Suprapubic skin (tissue), 4 donors: ENCODE measurements around the gene CHD9NB. TPM values are rescaled to one million over a fixed set of nuclear protein-coding genes. Genes with fewer than 3 reads are reported as not detected.

Experiments used
- DNase-seq, 2 donors: peaks; one replicate each; pipeline ENCODE4 v3.0.0-alpha.2; 2019; ENCODE audit warnings: low spot score in 2 of 2
- H3K27ac ChIP-seq: fragments of 200-600 bp; sonication (generic); one replicate; pipeline ENCODE4 v1.5.1; 2019
- H3K27me3 ChIP-seq: fragments of 200-600 bp; sonication (generic); one replicate; pipeline ENCODE4 v1.5.1; 2019
- H3K36me3 ChIP-seq: fragments of 200-600 bp; sonication (generic); one replicate; pipeline ENCODE4 v1.5.1; 2019
- H3K4me1 ChIP-seq: fragments of 200-600 bp; sonication (generic); one replicate; pipeline ENCODE4 v1.5.1; 2019
- H3K4me3 ChIP-seq: fragments of 200-600 bp; sonication (generic); one replicate; pipeline ENCODE4 v1.5.1; 2019; ENCODE audit warnings: mild to moderate bottlenecking
- H3K9me3 ChIP-seq: fragments of 200-600 bp; sonication (generic); one replicate; pipeline ENCODE4 v1.5.1; 2019
- EP300 ChIP-seq: sonication (generic); formaldehyde crosslinking; IDR thresholded peaks from one replicate; pipeline ENCODE4 v1.6.1; 2017; ENCODE audit warnings: antibody characterized with exemption
- POLR2A ChIP-seq, 2 donors: fragments of 450-650 bp; IDR thresholded peaks; one replicate each; pipeline ENCODE4 v1.6.1; 2017; ENCODE audit warnings: antibody characterized with exemption in 2 of 2, mild to moderate bottlenecking in 2 of 2, moderate library complexity in 2 of 2
- POLR2AphosphoS5 ChIP-seq, 3 donors: sonication (generic); formaldehyde crosslinking; IDR thresholded peaks; one replicate each; pipeline ENCODE4 v1.6.1; 2017; ENCODE audit warnings: antibody characterized with exemption in 3 of 3
- WGBS: methylation state at CpG from one replicate; pipeline ENCODE4 v1.1.5; 2018; 5-methylcytosine and 5-hydroxymethylcytosine counted together
- total RNA-seq, 4 donors: library from RNA; depleted of rRNA; stranded (reverse); fragments of >200 nt; gene quantifications; one replicate each; pipeline ENCODE4 v1.1.0, GENCODE V29; 2016
- TF ChIP-seq, protein P1 (sequence below), 2 donors: fragments of 200-600 bp in 1 of 2; fragments of 450-650 bp in 1 of 2; sonication (generic) in 1 of 2; IDR thresholded peaks; one replicate each; pipeline ENCODE4 v1.5.1; 2016 to 2019; ENCODE audit warnings: antibody characterized with exemption in 2 of 2, mild to moderate bottlenecking in 1 of 2, moderate library complexity in 1 of 2

CHD9NB gene
- total RNA-seq, 4 donors from 2014 or later = 8.7 to 33.3 (median 17.0) TPM

DNA sequence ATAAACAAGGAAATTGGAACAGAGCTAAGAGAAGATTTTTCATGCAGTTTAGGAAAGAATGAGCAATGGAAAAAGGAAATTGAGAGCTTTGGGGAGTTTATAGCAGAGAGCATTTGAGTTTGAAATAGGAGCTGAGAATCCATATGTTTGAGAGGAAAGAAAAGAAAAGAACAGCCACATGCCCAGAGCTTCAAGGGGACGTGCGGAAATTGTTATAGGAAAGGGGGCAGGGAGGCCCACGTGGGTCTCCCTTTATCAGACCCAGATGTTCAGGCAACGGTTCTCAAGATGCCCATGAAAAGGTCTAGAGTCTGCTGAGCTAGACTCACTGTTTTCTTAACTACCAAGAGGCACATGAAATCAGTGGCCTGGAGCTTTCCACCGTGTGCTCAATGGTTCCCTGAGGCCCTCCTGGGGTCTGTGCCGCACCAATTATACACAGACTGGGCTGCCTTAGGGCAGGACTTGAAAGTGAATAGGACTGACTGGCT lies 33.3 kb upstream of the CHD9NB start:
- H3K27me3 ChIP-seq = no peaks in the 10 kb centered on the region
- H3K36me3 ChIP-seq = no peaks in the 10 kb centered on the region
- H3K4me1 ChIP-seq = peaks cover 89% of the 10 kb centered on the region
- no peaks in the 10 kb centered on the region for H3K9me3 ChIP-seq
- H3K4me3 ChIP-seq = no peak overlapping the region
- no peak for DNase-seq
- TF ChIP-seq EP300 (no peak), POLR2AphosphoS5 (IDR thresholded peaks at IDR 0.05) (no peak), POLR2A (IDR thresholded peaks at IDR 0.05) (no peak)
- TF ChIP-seq, protein P1, sequence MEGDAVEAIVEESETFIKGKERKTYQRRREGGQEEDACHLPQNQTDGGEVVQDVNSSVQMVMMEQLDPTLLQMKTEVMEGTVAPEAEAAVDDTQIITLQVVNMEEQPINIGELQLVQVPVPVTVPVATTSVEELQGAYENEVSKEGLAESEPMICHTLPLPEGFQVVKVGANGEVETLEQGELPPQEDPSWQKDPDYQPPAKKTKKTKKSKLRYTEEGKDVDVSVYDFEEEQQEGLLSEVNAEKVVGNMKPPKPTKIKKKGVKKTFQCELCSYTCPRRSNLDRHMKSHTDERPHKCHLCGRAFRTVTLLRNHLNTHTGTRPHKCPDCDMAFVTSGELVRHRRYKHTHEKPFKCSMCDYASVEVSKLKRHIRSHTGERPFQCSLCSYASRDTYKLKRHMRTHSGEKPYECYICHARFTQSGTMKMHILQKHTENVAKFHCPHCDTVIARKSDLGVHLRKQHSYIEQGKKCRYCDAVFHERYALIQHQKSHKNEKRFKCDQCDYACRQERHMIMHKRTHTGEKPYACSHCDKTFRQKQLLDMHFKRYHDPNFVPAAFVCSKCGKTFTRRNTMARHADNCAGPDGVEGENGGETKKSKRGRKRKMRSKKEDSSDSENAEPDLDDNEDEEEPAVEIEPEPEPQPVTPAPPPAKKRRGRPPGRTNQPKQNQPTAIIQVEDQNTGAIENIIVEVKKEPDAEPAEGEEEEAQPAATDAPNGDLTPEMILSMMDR (IDR thresholded peaks at IDR 0.05) = no peak
- H3K27ac ChIP-seq = peak overlapping the region; percentile 78
- WGBS = 16% methylated on average over 6 of the region's 6 CpGs

DNA sequence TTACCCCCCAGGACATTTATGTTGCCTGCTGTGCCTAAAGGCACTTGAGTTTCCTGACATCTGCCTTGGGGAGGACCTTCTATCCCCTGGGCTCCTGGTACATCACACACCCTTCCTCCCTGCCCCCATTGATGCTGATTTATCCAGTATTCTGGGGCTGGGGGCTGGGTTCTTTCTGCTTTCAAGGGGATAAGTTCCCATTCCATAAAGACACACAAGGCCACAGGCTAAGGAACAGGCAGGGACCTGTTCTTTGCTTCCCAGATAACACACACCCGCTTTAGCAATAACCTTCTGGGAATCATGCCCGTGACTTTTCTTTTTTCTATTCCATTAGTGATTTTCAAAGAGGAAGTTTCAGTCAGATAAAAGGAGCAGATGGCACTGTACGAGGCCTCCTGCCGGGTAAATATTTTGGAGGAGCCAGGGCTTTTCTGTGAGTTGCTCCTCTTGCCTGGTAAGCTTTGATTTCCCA lies 32.7 kb upstream of the CHD9NB start:
- no peaks in the 10 kb centered on the region for H3K27me3 ChIP-seq
- H3K9me3 ChIP-seq = no peaks in the 10 kb centered on the region
- peaks cover 89% of the 10 kb centered on the region for H3K4me1 ChIP-seq
- H3K36me3 ChIP-seq = no peaks in the 10 kb centered on the region
- TF ChIP-seq, protein P1 (IDR thresholded peaks at IDR 0.05) = no peak
- no peak for TF ChIP-seq POLR2A (IDR thresholded peaks at IDR 0.05)
- TF ChIP-seq POLR2AphosphoS5 (IDR thresholded peaks at IDR 0.05) = no peak
- TF ChIP-seq EP300 = no peak
- no peak for DNase-seq
- H3K4me3 ChIP-seq = no peak overlapping the region
- 13% methylated on average over 4 of the region's 4 CpGs for WGBS
- H3K27ac ChIP-seq = peak overlapping the region; percentile 78

DNA sequence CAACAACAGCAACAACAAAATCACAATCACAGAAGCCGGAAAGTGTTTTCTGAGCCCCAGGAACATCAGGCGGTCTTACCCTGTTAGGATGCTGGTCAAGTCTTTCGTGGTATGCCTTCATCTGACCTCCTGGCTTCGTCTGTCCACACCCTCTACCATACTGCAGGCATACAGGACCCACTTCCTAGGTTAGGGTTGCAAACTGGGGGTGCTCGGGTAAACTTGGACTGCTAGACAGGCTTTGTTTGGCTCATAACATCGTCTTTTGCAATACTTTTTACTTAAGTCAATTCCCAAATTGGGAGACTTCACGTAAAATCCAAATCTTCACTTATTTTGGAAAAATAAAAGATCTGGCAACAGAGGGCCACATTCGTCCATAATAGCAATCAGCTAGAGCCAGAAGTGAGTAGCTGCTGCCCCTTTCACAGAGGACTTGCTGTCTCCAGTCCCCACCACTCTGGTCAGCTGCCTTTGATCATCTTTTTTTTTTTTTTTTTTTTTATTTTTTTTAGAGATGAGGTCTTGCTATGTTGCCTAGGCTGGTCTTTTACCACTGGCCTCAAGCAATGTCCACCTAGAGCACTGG lies 32.1 kb upstream of the CHD9NB start:
- Histone ChIP-seq H3K9me3 (no peaks in the 10 kb centered on the region), H3K27me3 (no peaks in the 10 kb centered on the region), H3K36me3 (no peaks in the 10 kb centered on the region), H3K4me1 (peaks cover 88% of the 10 kb centered on the region), H3K27ac (peak overlapping the region; percentile 78), H3K4me3 (no peak overlapping the region)
- no peak for DNase-seq
- TF ChIP-seq, protein P1 (IDR thresholded peaks at IDR 0.05) = no peak
- TF ChIP-seq POLR2A (IDR thresholded peaks at IDR 0.05) (no peak), POLR2AphosphoS5 (IDR thresholded peaks at IDR 0.05) (no peak), EP300 (no peak)
- 67% methylated on average over 8 of the region's 8 CpGs for WGBS

DNA sequence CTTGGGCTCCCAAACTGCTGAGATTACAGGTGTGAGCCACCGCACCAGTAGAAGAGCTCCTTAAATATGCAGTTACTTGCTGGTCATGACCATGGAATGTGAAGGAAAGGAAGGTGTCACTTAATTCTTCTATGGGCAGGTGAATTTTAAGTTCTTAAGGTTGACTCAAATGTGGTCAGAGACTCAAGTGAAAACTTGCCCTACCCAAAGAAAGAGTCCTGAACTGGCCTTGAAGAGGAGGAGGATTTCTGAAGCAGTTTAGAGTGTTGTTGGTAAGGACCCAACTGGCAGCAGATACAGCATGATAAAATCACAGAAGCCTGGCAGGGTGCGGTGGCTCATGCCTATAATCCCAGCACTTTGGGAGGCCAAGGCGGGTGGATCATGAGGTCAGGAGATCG lies 31.4 kb upstream of the CHD9NB start:
- DNase-seq = no peak
- Histone ChIP-seq H3K9me3 (no peaks in the 10 kb centered on the region), H3K4me1 (peaks cover 88% of the 10 kb centered on the region), H3K27me3 (no peaks in the 10 kb centered on the region), H3K36me3 (no peaks in the 10 kb centered on the region), H3K4me3 (no peak overlapping the region), H3K27ac (peak overlapping the region; percentile 78)
- WGBS = 41% methylated on average over 4 of the region's 4 CpGs
- TF ChIP-seq, protein P1 (IDR thresholded peaks at IDR 0.05) = no peak
- TF ChIP-seq EP300 (no peak), POLR2AphosphoS5 (IDR thresholded peaks at IDR 0.05) (no peak), POLR2A (IDR thresholded peaks at IDR 0.05) (no peak)

DNA sequence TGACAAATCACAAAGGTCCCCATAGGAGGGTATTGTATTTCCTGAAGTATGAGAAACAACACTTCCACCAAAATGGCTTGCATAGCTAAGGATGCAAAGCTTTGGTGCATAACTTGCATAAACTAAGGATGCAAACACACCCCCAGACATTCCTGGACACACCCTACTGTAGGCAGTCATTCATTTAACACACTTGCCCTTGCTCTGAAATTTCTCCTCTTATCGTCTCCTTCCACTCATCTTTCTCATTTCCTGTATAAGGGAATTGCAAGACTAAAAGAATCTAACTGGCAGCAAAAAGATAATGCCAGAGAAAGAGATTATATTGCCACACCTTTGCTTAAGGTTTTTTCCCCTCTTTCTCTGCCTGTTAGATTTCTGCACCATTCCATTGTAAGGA lies 30.4 kb upstream of the CHD9NB start:
- H3K36me3 ChIP-seq = no peaks in the 10 kb centered on the region
- no peaks in the 10 kb centered on the region for H3K9me3 ChIP-seq
- WGBS = 67% methylated on average over 1 of the region's 1 CpG
- TF ChIP-seq, protein P1 (IDR thresholded peaks at IDR 0.05) = no peak
- TF ChIP-seq EP300 = no peak
- TF ChIP-seq POLR2A (IDR thresholded peaks at IDR 0.05) = no peak
- TF ChIP-seq POLR2AphosphoS5 (IDR thresholded peaks at IDR 0.05) = no peak
- H3K27ac ChIP-seq = no peak overlapping the region
- no peak overlapping the region for H3K4me3 ChIP-seq
- H3K4me1 ChIP-seq = peaks cover 93% of the 10 kb centered on the region
- H3K27me3 ChIP-seq = no peaks in the 10 kb centered on the region
- DNase-seq = no peak
